ENCODE results near the gene MED31. TPM values are rescaled to one million over a fixed set of nuclear protein-coding genes. Genes with fewer than 3 reads are reported as not detected.
A peak's percentile ranks its signal among the peaks of the same experiment; 100 is the strongest.

The MED31 gene
- polyA plus RNA-seq, 2 of the 4 experiments (the other 2 are of a cell fraction): 32.2 to 49.0 TPM

DNA sequence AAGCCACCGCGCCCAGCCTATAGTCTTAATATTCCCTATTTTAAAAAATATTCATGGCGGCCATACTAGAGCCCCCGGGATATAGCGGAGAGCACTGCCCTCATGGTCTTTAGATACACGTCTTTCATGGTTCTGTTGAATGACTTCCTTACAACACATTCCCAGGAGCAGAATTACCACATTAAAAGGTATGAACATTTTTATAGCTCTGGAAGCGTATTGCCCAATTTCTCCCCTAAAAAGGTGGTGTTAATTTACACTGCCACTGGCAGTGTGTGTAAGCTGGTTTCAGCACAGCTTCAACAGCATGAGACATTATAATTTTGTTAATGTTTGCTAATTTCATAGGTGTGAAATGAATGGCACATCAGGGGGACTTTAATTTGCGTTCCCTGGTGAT is 19.2 kb upstream of the MED31 start:
- FAIRE-seq (no peak), DNase-seq (ENCODE audit: low read depth in 1 of 2, low spot score in 1 of 2) (no peak), ATAC-seq (no peak)
- peaks cover 4% of the 10 kb centered on the region; the same call in 1 of the 3 replicates for H3K4me1 ChIP-seq
- TF ChIP-seq HEYL (CRISPR knock-in tag; IDR thresholded peaks at IDR 0.05) (no peak), MAZ (IDR thresholded peaks at IDR 0.05; ENCODE audit: borderline replicate concordance, low read depth, low read length) (no peak), NPAS2 (CRISPR knock-in tag; IDR thresholded peaks at IDR 0.05; ENCODE audit: borderline replicate concordance) (no peak), RCOR1 (IDR thresholded peaks at IDR 0.05; ENCODE audit: low read depth, low read length) (no peak), EHF (CRISPR knock-in tag; IDR thresholded peaks at IDR 0.05) (no peak), RARB (CRISPR knock-in tag; IDR thresholded peaks at IDR 0.05) (no peak), POLR2A (IDR thresholded peaks at IDR 0.05; ENCODE audit: low read length) (no peak), RFX5 (IDR thresholded peaks at IDR 0.05) (no peak), ZSCAN20 (CRISPR knock-in tag; IDR thresholded peaks at IDR 0.05) (no peak), HDAC2 (IDR thresholded peaks at IDR 0.05) (no peak)
- TF ChIP-seq, protein P1, sequence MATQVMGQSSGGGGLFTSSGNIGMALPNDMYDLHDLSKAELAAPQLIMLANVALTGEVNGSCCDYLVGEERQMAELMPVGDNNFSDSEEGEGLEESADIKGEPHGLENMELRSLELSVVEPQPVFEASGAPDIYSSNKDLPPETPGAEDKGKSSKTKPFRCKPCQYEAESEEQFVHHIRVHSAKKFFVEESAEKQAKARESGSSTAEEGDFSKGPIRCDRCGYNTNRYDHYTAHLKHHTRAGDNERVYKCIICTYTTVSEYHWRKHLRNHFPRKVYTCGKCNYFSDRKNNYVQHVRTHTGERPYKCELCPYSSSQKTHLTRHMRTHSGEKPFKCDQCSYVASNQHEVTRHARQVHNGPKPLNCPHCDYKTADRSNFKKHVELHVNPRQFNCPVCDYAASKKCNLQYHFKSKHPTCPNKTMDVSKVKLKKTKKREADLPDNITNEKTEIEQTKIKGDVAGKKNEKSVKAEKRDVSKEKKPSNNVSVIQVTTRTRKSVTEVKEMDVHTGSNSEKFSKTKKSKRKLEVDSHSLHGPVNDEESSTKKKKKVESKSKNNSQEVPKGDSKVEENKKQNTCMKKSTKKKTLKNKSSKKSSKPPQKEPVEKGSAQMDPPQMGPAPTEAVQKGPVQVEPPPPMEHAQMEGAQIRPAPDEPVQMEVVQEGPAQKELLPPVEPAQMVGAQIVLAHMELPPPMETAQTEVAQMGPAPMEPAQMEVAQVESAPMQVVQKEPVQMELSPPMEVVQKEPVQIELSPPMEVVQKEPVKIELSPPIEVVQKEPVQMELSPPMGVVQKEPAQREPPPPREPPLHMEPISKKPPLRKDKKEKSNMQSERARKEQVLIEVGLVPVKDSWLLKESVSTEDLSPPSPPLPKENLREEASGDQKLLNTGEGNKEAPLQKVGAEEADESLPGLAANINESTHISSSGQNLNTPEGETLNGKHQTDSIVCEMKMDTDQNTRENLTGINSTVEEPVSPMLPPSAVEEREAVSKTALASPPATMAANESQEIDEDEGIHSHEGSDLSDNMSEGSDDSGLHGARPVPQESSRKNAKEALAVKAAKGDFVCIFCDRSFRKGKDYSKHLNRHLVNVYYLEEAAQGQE (IDR thresholded peaks at IDR 0.05): no peak
- TF ChIP-seq, protein P2, sequence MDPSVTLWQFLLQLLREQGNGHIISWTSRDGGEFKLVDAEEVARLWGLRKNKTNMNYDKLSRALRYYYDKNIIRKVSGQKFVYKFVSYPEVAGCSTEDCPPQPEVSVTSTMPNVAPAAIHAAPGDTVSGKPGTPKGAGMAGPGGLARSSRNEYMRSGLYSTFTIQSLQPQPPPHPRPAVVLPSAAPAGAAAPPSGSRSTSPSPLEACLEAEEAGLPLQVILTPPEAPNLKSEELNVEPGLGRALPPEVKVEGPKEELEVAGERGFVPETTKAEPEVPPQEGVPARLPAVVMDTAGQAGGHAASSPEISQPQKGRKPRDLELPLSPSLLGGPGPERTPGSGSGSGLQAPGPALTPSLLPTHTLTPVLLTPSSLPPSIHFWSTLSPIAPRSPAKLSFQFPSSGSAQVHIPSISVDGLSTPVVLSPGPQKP (IDR thresholded peaks at IDR 0.05; ENCODE audit: low read depth, low read length): no peak
- TF ChIP-seq, protein P3, sequence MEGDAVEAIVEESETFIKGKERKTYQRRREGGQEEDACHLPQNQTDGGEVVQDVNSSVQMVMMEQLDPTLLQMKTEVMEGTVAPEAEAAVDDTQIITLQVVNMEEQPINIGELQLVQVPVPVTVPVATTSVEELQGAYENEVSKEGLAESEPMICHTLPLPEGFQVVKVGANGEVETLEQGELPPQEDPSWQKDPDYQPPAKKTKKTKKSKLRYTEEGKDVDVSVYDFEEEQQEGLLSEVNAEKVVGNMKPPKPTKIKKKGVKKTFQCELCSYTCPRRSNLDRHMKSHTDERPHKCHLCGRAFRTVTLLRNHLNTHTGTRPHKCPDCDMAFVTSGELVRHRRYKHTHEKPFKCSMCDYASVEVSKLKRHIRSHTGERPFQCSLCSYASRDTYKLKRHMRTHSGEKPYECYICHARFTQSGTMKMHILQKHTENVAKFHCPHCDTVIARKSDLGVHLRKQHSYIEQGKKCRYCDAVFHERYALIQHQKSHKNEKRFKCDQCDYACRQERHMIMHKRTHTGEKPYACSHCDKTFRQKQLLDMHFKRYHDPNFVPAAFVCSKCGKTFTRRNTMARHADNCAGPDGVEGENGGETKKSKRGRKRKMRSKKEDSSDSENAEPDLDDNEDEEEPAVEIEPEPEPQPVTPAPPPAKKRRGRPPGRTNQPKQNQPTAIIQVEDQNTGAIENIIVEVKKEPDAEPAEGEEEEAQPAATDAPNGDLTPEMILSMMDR (IDR thresholded peaks at IDR 0.05): no peak
- TF ChIP-seq, protein P4, sequence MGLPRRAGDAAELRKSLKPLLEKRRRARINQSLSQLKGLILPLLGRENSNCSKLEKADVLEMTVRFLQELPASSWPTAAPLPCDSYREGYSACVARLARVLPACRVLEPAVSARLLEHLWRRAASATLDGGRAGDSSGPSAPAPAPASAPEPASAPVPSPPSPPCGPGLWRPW (IDR thresholded peaks at IDR 0.05): no peak
- 91% methylated on average over 8 of the region's 8 CpGs for WGBS (ENCODE audit: missing lambda C conversion rate)
- H3K4me3 ChIP-seq: no peak overlapping the region
- H3K27ac ChIP-seq: no peak overlapping the region
- H3K4me2 ChIP-seq: no peak overlapping the region
- ChIA-PET POLR2A (no interaction called here), CTCF (interaction anchor here (0.5 to 17.8 kb wide), 7 partner anchors 9 to 335 kb away, joined by 3 to 293 read pairs (median 5); partner anchors contain the start of genes RNASEK and SLC13A5)
- H3K9me3 ChIP-seq: no peaks in the 10 kb centered on the region

DNA sequence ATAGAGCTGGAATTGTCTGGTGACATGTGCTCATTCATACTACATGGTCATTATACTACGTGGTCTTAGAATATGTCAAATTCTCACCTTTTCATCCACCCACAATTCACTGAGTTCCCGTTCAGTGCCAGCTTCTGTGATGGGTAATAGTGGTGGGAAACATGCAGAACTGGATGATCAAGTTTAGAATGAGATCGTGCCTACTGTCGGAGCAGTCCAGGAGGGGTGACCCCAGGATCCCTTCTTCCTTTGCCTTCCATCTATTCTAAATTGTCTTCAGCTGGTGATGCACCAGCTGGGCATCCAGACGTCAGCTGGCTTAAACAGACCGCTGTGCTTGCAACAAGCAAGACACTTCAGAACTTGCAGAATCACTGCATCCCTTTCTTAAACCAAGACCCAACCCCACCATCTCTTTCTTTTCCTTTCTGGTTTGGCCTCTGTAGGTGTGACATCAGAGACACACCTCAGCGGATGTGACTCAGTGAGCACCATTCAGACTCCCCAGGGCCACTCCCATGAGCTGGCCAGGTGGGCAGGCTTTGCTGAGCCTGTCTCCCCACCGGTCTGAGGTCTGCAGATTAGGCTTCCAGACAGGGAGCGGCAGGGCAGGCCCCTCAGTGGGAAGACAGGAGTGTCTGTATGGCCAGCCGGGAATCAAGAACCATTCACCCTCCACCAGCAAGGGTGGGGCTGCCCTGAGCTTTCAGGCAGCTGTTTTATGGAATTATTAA is 18.2 kb upstream of the MED31 start:
- Histone ChIP-seq H3K4me3 (no peak overlapping the region), H3K27ac (no peak overlapping the region), H3K9me3 (no peaks in the 10 kb centered on the region), H3K4me1 (peaks cover 4% of the 10 kb centered on the region; the same call in 1 of the 3 replicates), H3K4me2 (0 out of 3 replicates have a peak overlapping the region, but pooled peaks have one; percentile 11)
- TF ChIP-seq ESRRA (IDR thresholded peaks at IDR 0.05; ENCODE audit: borderline replicate concordance, low read length) (no peak), CHD2 (IDR thresholded peaks at IDR 0.05; ENCODE audit: low read length, partially characterized antibody) (no peak), PHF8 (IDR thresholded peaks at IDR 0.05; ENCODE audit: borderline replicate concordance, low read depth) (no peak)
- peak in 1 of 2 experiments; percentile 48 for DNase-seq (ENCODE audit: low read depth in 1 of 2, low spot score in 1 of 2)
- WGBS (ENCODE audit: missing lambda C conversion rate): 51% methylated on average over 10 of the region's 10 CpGs
- CTCF ChIA-PET: interaction anchor here (0.5 to 17.8 kb wide), 12 partner anchors 24 to 352 kb away, joined by 3 to 293 read pairs (median 6); partner anchors contain the start of genes RNASEK and SLC13A5
- FAIRE-seq: peak; percentile 54
- ATAC-seq: no peak
- POLR2A ChIA-PET: no interaction called here
